GM18526 (cell line): ENCODE results near the gene ADAM21.

Source experiments
- POLR2A ChIP-seq: IDR thresholded peaks from 3 replicates; pipeline ENCODE4 v1.6.1; 2011; ENCODE audit not compliant: insufficient read length; ENCODE audit errors: extremely low read depth

ADAM21 gene

DNA sequence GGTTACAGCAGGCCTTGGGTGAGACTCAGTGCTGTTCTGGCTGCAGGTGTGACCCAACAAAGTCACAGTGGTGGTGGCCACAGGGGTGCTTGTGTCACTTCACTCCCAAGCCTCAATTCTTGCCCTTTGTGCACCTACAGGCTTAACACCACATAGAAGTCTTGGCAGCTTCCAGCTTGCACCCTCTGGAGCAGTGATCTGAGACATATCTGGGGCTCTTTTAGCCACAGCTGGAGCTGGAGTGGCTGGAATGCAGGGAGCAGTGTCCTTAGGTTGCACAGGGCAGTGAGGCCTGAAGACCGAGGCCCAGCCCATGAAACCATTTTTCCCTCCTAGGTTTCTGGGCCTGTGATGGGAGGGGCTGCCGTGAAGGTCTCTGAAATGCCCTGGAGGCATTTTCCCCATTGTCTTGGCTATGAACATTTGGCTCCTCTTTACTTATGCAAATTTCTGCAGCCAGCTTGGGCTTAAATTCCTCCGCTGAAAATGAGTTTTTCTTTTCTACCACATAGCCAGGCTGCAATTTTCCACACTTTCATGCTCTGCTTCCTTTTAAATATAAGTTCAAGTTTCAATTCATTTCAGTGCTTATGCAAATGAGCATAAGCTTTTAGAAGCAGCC, 37.7 kb downstream of the ADAM21 start:
- no peak for TF ChIP-seq POLR2A

DNA sequence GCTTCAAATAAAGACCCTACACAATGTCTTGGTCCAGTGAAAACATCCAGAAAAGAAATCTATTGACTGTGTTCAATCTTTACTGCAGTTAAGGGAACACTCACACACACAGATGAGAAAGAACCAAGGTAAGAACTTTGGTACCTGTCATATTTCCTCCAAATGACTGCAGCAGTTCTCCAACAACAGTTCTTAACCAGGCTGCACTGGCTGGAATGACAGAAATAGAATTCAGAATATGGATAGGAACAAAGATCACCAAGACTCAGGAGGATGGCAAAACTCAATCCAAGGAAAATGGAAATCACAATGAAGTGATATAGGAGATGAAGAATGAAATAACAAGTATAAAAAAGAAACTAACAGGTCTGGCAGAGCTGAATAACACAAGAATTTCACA, 46.2 kb downstream of the ADAM21 start:
- no peak for TF ChIP-seq POLR2A
